Panc1 (cell line): ENCODE results near the gene EGR4. TPM values are rescaled to one million over a fixed set of nuclear protein-coding genes. Genes with fewer than 3 reads are reported as not detected.

Source experiments
- ATAC-seq: fragments of 200-7000 bp; cut with Tn5 transposase; 2 replicates; pipeline ENCODE4 v1.9.1; 2020; ENCODE audit warnings: mild to moderate bottlenecking, moderate library complexity
- BruUV-seq: library from RNA; stranded (reverse); fragments of 400-500 nt; replicated peaks from 2 replicates; lab custom pipeline; 2021; lab: Mats Ljungman, UMichigan
- CTCF ChIA-PET: fragments of 300-600 bp; sonication (Branson Sonifier 250); formaldehyde crosslinking; loops from one replicate; lab custom pipeline; 2022; ENCODE audit warnings: antibody characterized with exemption; lab: Charles Lee
- POLR2A ChIA-PET: fragments of 300-600 bp; sonication (Branson Sonifier 250); formaldehyde crosslinking; loops from one replicate; lab custom pipeline; 2022; ENCODE audit warnings: antibody characterized with exemption; lab: Charles Lee
- DNase-seq: peaks from one replicate; pipeline ENCODE4 v3.0.0-alpha.2; 2010; ENCODE audit warnings: low read depth, low spot score
- H3K27ac ChIP-seq: 2 replicates; pipeline ENCODE4 v1.5.1; 2011; ENCODE audit warnings: mild to moderate bottlenecking, low read length, inconsistent platforms
- H3K27me3 ChIP-seq: fragments of 200-500 bp; sonication (Bioruptor generic); 2 replicates; pipeline ENCODE4 v1.6.0; 2014; ENCODE audit warnings: low read length, inconsistent platforms; ENCODE audit not compliant: control insufficient read depth, insufficient read depth
- H3K36me3 ChIP-seq: fragments of 200-500 bp; sonication (Bioruptor generic); 2 replicates; pipeline ENCODE4 v1.5.1; 2014; ENCODE audit warnings: inconsistent platforms, mild to moderate bottlenecking, low read length, moderate library complexity; ENCODE audit not compliant: control insufficient read depth, insufficient read depth
- H3K4me1 ChIP-seq: 2 replicates; pipeline ENCODE4 v1.5.1; 2011; ENCODE audit warnings: inconsistent platforms, mild to moderate bottlenecking, low read length, moderate library complexity; ENCODE audit not compliant: control insufficient read depth, insufficient read depth
- H3K4me3 ChIP-seq, 2 experiments: 2 replicates each; pipeline ENCODE4 v1.5.1; 2011 to 2012; ENCODE audit warnings: low read depth in 2 of 2, low read length in 2 of 2, mild to moderate bottlenecking in 2 of 2, inconsistent platforms in 1 of 2, moderate library complexity in 1 of 2
- H3K9me3 ChIP-seq: fragments of 200-500 bp; sonication (Bioruptor generic); 2 replicates; pipeline ENCODE4 v1.5.1; 2014; ENCODE audit warnings: low read depth, mild to moderate bottlenecking, inconsistent platforms, low read length, moderate library complexity; ENCODE audit not compliant: control insufficient read depth, insufficient read depth
- POLR2AphosphoS5 ChIP-seq: IDR thresholded peaks from 2 replicates; pipeline ENCODE4 v1.6.1; 2012; ENCODE audit warnings: mild to moderate bottlenecking, low read depth, low read length, moderate library complexity
- SIN3A ChIP-seq: IDR thresholded peaks from 2 replicates; pipeline ENCODE4 v1.6.1; 2012; ENCODE audit warnings: low read depth, mild to moderate bottlenecking, low read length, moderate library complexity, borderline replicate concordance; ENCODE audit not compliant: insufficient read depth
- TCF7L2 ChIP-seq: IDR thresholded peaks from 2 replicates; pipeline ENCODE4 v1.6.1; 2011; ENCODE audit warnings: mild to moderate bottlenecking, low read depth, low read length, inconsistent platforms
- in situ Hi-C: cut with HindIII; loops from 2 replicates; pipeline ENCODE4 v1.10.0; 2016; ENCODE audit warnings: low sequenced_read_pairs, low pct_unique_long_range_greater_than_20kb
- intact Hi-C: fragments of 100-400 bp; cut with micrococcal nuclease; formaldehyde crosslinking; loops from one replicate; pipeline ENCODE4 v1.10.0; 2022; ENCODE audit not compliant: unreplicated experiment
- total RNA-seq: library from RNA; stranded (reverse); gene quantifications from one replicate; pipeline ENCODE4 v1.2.1, GENCODE V29; 2021; ENCODE audit not compliant: unreplicated experiment
- TF ChIP-seq, protein P1 (sequence below): fragments of 450-650 bp; IDR thresholded peaks from 2 replicates; pipeline ENCODE4 v1.5.1; 2017; ENCODE audit warnings: mild to moderate bottlenecking
- TF ChIP-seq, protein P2 (sequence below), 2 experiments: IDR thresholded peaks; 2 replicates each; pipeline ENCODE4 v1.6.1; 2011 to 2012; ENCODE audit warnings: low read depth in 2 of 2, control low read depth in 1 of 2, low read length in 1 of 2, mild to moderate bottlenecking in 1 of 2, moderate library complexity in 1 of 2; ENCODE audit not compliant: insufficient read depth in 1 of 2

Gene EGR4
- total RNA-seq, 1 experiment from 2014 or later, result 0.08 TPM

DNA sequence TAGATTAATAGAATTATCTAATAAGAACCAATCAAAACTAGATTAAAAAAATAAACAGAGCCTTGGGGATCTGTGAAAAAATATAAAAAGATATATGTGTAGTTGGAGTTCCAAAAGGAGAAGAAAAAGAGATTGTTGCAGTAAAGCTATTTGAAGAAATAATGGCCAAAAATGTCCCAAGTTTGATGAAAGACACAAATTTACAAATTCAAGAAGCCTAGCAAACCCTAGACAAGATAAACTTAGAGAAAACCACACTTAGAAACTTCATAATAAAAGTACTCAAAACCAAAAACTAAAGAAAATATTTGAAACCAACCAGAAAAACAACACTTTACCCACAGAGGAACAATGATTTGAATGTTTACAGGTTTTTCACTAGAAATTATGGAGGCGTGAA is 41.3 kb upstream of the EGR4 start:
- POLR2A ChIA-PET, result no interaction called here
- intact Hi-C loops, result no loop called here

DNA sequence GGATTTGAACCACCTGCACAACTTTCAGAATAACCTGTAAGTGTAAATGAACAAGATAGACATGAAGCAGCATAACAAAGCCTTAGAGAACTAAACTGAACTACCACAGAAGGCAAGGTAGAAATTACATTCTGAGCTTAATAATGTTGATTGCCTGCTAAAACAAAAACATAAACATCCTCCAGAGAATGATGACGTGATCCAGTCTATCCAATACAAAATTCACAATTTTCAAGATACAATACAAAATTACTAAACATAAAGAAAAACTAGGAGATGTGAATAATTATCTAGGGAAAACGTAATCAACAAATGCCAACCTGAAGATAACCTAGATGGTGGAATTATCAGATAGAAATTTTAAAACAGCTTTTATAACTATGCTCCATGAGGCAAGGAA is 40.7 kb upstream of the EGR4 start:
- Histone ChIP-seq H3K9me3 (no peaks in the 10 kb centered on the region), H3K4me3 (no peak overlapping the region), H3K27ac (no peak overlapping the region), H3K27me3 (peaks cover 17% of the 10 kb centered on the region), H3K4me1 (no peaks in the 10 kb centered on the region), H3K36me3 (no peaks in the 10 kb centered on the region)
- TF ChIP-seq, protein P1, sequence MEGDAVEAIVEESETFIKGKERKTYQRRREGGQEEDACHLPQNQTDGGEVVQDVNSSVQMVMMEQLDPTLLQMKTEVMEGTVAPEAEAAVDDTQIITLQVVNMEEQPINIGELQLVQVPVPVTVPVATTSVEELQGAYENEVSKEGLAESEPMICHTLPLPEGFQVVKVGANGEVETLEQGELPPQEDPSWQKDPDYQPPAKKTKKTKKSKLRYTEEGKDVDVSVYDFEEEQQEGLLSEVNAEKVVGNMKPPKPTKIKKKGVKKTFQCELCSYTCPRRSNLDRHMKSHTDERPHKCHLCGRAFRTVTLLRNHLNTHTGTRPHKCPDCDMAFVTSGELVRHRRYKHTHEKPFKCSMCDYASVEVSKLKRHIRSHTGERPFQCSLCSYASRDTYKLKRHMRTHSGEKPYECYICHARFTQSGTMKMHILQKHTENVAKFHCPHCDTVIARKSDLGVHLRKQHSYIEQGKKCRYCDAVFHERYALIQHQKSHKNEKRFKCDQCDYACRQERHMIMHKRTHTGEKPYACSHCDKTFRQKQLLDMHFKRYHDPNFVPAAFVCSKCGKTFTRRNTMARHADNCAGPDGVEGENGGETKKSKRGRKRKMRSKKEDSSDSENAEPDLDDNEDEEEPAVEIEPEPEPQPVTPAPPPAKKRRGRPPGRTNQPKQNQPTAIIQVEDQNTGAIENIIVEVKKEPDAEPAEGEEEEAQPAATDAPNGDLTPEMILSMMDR, result no peak
- no peak for TF ChIP-seq SIN3A
- TF ChIP-seq, protein P2, sequence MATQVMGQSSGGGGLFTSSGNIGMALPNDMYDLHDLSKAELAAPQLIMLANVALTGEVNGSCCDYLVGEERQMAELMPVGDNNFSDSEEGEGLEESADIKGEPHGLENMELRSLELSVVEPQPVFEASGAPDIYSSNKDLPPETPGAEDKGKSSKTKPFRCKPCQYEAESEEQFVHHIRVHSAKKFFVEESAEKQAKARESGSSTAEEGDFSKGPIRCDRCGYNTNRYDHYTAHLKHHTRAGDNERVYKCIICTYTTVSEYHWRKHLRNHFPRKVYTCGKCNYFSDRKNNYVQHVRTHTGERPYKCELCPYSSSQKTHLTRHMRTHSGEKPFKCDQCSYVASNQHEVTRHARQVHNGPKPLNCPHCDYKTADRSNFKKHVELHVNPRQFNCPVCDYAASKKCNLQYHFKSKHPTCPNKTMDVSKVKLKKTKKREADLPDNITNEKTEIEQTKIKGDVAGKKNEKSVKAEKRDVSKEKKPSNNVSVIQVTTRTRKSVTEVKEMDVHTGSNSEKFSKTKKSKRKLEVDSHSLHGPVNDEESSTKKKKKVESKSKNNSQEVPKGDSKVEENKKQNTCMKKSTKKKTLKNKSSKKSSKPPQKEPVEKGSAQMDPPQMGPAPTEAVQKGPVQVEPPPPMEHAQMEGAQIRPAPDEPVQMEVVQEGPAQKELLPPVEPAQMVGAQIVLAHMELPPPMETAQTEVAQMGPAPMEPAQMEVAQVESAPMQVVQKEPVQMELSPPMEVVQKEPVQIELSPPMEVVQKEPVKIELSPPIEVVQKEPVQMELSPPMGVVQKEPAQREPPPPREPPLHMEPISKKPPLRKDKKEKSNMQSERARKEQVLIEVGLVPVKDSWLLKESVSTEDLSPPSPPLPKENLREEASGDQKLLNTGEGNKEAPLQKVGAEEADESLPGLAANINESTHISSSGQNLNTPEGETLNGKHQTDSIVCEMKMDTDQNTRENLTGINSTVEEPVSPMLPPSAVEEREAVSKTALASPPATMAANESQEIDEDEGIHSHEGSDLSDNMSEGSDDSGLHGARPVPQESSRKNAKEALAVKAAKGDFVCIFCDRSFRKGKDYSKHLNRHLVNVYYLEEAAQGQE (IDR thresholded peaks at IDR 0.05; ENCODE audit: insufficient read depth in 1 of 2, low read depth in 2 of 2, low read length in 1 of 2), result no peak
- TF ChIP-seq POLR2AphosphoS5, result no peak
- TF ChIP-seq TCF7L2, result no peak
- ChIA-PET POLR2A (no interaction called here), CTCF (interaction anchor here (0.5 to 0.7 kb wide), 2 partner anchors 21 to 157 kb away, joined by 3 read pairs; no protein-coding TSS in a partner anchor)
- in situ Hi-C loops, result no loop called here
- DNase-seq (no peak), ATAC-seq (no peak)
- no TSS peak for BruUV-seq
- intact Hi-C loops, result no loop called here

More for the DNA sequence above, 41.3 kb upstream of the EGR4 start:
- no peaks in the 10 kb centered on the region for H3K36me3 ChIP-seq
- H3K4me1 ChIP-seq, result no peaks in the 10 kb centered on the region
- no peaks in the 10 kb centered on the region for H3K9me3 ChIP-seq
- no peak for ATAC-seq
- in situ Hi-C loops, result no loop called here
- H3K27me3 ChIP-seq, result peaks cover 17% of the 10 kb centered on the region
- H3K4me3 ChIP-seq, result no peak overlapping the region
- H3K27ac ChIP-seq, result no peak overlapping the region
- TF ChIP-seq TCF7L2 (no peak), SIN3A (no peak)
- DNase-seq, result no peak
- BruUV-seq, result no TSS peak
- CTCF ChIA-PET, result no interaction called here

DNA sequence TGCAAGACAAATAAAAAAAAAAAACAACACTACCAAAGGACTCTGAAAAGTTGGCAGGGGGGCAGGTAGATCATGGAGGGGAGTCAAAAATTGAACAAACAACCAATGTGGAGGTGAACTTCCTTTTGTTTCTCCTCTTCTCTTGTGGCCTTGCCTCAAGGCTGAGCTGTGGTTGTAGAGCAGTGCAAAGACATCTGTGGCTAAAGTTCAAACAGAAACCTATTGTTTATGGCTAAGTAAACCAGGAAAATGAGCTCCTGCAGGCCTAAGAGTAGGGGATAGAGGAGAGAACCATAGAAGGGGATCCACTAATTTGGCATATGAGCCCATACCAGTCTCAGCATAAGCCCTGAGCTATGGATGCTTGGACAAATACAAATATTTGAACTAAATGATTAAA is 40.2 kb upstream of the EGR4 start:
- no peak overlapping the region for H3K4me3 ChIP-seq
- H3K27me3 ChIP-seq, result peaks cover 15% of the 10 kb centered on the region
- no peak overlapping the region for H3K27ac ChIP-seq
- TF ChIP-seq, protein P1, result no peak
- TF ChIP-seq, protein P2 (IDR thresholded peaks at IDR 0.05; ENCODE audit: insufficient read depth in 1 of 2, low read depth in 2 of 2, low read length in 1 of 2), result no peak
- TF ChIP-seq TCF7L2, result no peak
- TF ChIP-seq SIN3A, result no peak
- no peak for TF ChIP-seq POLR2AphosphoS5
- BruUV-seq, result no TSS peak
- no peaks in the 10 kb centered on the region for H3K36me3 ChIP-seq
- DNase-seq, result no peak
- no peaks in the 10 kb centered on the region for H3K9me3 ChIP-seq
- in situ Hi-C loops (no loop called here), intact Hi-C loops (no loop called here)
- H3K4me1 ChIP-seq, result no peaks in the 10 kb centered on the region
- POLR2A ChIA-PET, result no interaction called here
- ATAC-seq, result no peak
- CTCF ChIA-PET, result interaction anchor here (0.7 kb wide), 1 partner anchor 156 kb away, joined by 3 read pairs; no protein-coding TSS in a partner anchor
